Astrocyte (in vitro differentiated cells and primary cell): Measurements from ENCODE around the gene PTPRD. TPM values are rescaled to one million over a fixed set of nuclear protein-coding genes. Genes with fewer than 3 reads are reported as not detected.

Experiments used
- DNase-seq: peaks from one replicate; pipeline ENCODE4 v3.0.0-alpha.2; 2010; ENCODE audit warnings: low read depth
- FAIRE-seq: peaks from 2 replicates; lab custom pipeline; 2011; peaks lifted over from hg19 to GRCh38; lab: Jason Lieb, UNC
- H2AFZ ChIP-seq: 2 replicates; pipeline ENCODE4 v1.6.0; 2012; ENCODE audit warnings: low read depth, low read length, inconsistent platforms
- H3K27ac ChIP-seq: 2 replicates; pipeline ENCODE4 v1.5.1; 2011; ENCODE audit warnings: low read depth, low read length, inconsistent platforms
- H3K27me3 ChIP-seq: 2 replicates; pipeline ENCODE4 v1.6.0; 2011; ENCODE audit warnings: low read length, inconsistent platforms; ENCODE audit not compliant: insufficient read depth
- H3K36me3 ChIP-seq: 2 replicates; pipeline ENCODE4 v1.5.1; 2011; ENCODE audit warnings: low read length, inconsistent platforms; ENCODE audit not compliant: insufficient read depth
- H3K4me1 ChIP-seq: 2 replicates; pipeline ENCODE4 v1.5.1; 2011; ENCODE audit warnings: low read length, inconsistent platforms; ENCODE audit not compliant: insufficient read depth
- H3K4me2 ChIP-seq: 2 replicates; pipeline ENCODE4 v1.6.0; 2012; ENCODE audit warnings: low read length, inconsistent platforms
- H3K4me3 ChIP-seq: 2 replicates; pipeline ENCODE4 v1.5.1; 2011; ENCODE audit warnings: low read depth, mild to moderate bottlenecking, low read length, inconsistent platforms; ENCODE audit not compliant: insufficient read depth
- H3K79me2 ChIP-seq: 2 replicates; pipeline ENCODE4 v1.6.0; 2012; ENCODE audit warnings: mild to moderate bottlenecking, low read length, inconsistent platforms; ENCODE audit not compliant: insufficient read depth
- H3K9ac ChIP-seq: 2 replicates; pipeline ENCODE4 v1.6.0; 2012; ENCODE audit warnings: mild to moderate bottlenecking, low read length, inconsistent platforms
- H3K9me3 ChIP-seq: 2 replicates; pipeline ENCODE4 v1.5.1; 2012; ENCODE audit warnings: low read depth, mild to moderate bottlenecking, low read length, inconsistent platforms; ENCODE audit not compliant: insufficient read depth
- H4K20me1 ChIP-seq: 2 replicates; pipeline ENCODE4 v1.6.0; 2012; ENCODE audit warnings: low read length, inconsistent platforms; ENCODE audit not compliant: insufficient read depth
- H3K27ac Mint-ChIP-seq: one replicate; pipeline ENCODE4 v1.8.0; 2021; ENCODE audit warnings: mild to moderate bottlenecking, mixed read lengths; ENCODE audit not compliant: unreplicated experiment
- H3K27me3 Mint-ChIP-seq: one replicate; pipeline ENCODE4 v1.8.0; 2021; ENCODE audit warnings: low read depth, mixed read lengths; ENCODE audit not compliant: unreplicated experiment
- H3K36me3 Mint-ChIP-seq: one replicate; pipeline ENCODE4 v1.8.0; 2021; ENCODE audit warnings: low read depth, mixed read lengths; ENCODE audit not compliant: unreplicated experiment
- H3K4me1 Mint-ChIP-seq: one replicate; pipeline ENCODE4 v1.8.0; 2021; ENCODE audit warnings: low read depth, mixed read lengths; ENCODE audit not compliant: unreplicated experiment
- H3K4me3 Mint-ChIP-seq: one replicate; pipeline ENCODE4 v1.8.0; 2021; ENCODE audit warnings: mild to moderate bottlenecking, moderate library complexity, mixed read lengths; ENCODE audit not compliant: unreplicated experiment
- H3K9me3 Mint-ChIP-seq: one replicate; pipeline ENCODE4 v1.8.0; 2021; ENCODE audit warnings: mild to moderate bottlenecking, mixed read lengths; ENCODE audit not compliant: unreplicated experiment
- EZH2 ChIP-seq: IDR thresholded peaks from 2 replicates; pipeline ENCODE4 v1.6.1; 2012; ENCODE audit warnings: mild to moderate bottlenecking, low read length, inconsistent platforms; ENCODE audit not compliant: insufficient read depth
- total RNA-seq: library from RNA; stranded (reverse); gene quantifications from 2 replicates; pipeline ENCODE4 v1.2.1, GENCODE V29; 2021
- TF ChIP-seq, protein P1 (sequence below): IDR thresholded peaks from 2 replicates; pipeline ENCODE4 v1.5.1; 2011; ENCODE audit warnings: low read depth, mild to moderate bottlenecking, inconsistent platforms, low read length, moderate library complexity; ENCODE audit not compliant: insufficient read depth

The PTPRD gene
- total RNA-seq, 1 donor from 2014 or later: 88.1 TPM

DNA sequence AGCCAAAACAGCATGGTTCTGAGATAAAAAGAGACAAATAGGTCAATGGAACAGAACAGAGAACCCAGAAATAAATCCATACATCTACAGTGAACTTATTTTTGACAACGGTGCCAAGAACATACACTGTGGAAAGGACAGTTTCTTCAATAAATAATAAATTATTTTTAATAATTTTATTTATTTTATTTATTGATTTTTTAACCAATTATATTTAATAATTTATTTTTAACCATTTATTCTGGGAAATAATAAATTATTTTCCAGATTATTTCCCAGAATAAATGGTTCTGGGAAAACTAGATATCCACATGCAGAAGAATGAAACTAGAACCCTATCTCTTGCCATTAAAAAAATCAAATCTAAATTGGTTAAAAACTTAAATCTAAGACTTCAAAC is 1669.4 kb downstream of the PTPRD start:
- Histone ChIP-seq H3K27ac (no peak overlapping the region), H3K9ac (no peak overlapping the region), H2AFZ (no peak overlapping the region), H3K36me3 (no peaks in the 10 kb centered on the region), H4K20me1 (no peaks in the 10 kb centered on the region), H3K9me3 (no peaks in the 10 kb centered on the region), H3K79me2 (no peaks in the 10 kb centered on the region), H3K4me3 (no peak overlapping the region), H3K4me1 (no peaks in the 10 kb centered on the region), H3K27me3 (no peaks in the 10 kb centered on the region), H3K4me2 (no peak overlapping the region)
- Mint-ChIP-seq H3K9me3 (no peaks in the 10 kb centered on the region), H3K4me1 (no peaks in the 10 kb centered on the region), H3K4me3 (no peak overlapping the region), H3K27me3 (peaks cover 2% of the 10 kb centered on the region), H3K27ac (no peak overlapping the region), H3K36me3 (no peaks in the 10 kb centered on the region)
- DNase-seq: no peak
- TF ChIP-seq EZH2: no peak
- TF ChIP-seq, protein P1, sequence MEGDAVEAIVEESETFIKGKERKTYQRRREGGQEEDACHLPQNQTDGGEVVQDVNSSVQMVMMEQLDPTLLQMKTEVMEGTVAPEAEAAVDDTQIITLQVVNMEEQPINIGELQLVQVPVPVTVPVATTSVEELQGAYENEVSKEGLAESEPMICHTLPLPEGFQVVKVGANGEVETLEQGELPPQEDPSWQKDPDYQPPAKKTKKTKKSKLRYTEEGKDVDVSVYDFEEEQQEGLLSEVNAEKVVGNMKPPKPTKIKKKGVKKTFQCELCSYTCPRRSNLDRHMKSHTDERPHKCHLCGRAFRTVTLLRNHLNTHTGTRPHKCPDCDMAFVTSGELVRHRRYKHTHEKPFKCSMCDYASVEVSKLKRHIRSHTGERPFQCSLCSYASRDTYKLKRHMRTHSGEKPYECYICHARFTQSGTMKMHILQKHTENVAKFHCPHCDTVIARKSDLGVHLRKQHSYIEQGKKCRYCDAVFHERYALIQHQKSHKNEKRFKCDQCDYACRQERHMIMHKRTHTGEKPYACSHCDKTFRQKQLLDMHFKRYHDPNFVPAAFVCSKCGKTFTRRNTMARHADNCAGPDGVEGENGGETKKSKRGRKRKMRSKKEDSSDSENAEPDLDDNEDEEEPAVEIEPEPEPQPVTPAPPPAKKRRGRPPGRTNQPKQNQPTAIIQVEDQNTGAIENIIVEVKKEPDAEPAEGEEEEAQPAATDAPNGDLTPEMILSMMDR: no peak
- FAIRE-seq: no peak

DNA sequence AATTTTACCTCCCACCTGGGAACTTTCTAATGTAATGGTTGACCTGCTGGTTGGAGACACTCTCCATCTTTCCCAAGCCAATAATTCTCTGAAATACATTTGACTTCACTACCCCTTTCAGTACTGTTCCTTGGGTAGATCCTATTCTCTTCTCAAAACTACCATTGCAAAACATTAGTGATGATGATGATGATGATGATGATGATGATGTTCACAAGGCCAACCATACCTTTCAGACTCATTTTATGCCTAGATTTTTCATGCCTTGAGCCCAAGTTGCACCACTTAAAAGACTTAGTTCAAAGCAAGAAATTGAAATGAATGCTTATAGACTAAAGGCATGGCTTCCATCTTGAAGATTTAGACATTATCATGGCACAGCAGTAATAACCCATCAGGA is 1672.2 kb downstream of the PTPRD start:
- no peak overlapping the region for H3K9ac ChIP-seq
- FAIRE-seq: no peak
- no peaks in the 10 kb centered on the region for H3K4me1 ChIP-seq

DNA sequence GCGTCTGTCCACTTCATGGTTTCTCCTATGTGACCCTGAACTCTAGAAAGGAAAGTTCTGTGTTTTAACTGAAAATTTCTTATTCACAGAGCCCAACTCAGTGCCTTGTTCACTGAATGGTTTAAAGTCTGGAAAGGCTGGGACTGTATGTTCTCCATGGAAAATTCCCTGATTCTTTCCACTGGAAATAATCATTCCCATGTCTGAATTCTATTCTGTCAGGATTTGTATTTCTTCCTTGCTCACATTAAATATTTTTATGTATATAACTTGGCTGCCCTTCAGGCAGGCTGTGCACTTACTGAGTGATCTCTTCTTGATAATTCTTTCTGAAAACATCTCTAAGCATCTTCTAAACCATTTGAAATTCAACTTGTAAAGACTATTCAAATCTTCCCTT is 1686.3 kb downstream of the PTPRD start:
- peaks cover 13% of the 10 kb centered on the region for H3K4me1 Mint-ChIP-seq
- Histone ChIP-seq H3K27me3 (no peaks in the 10 kb centered on the region), H3K4me3 (no peak overlapping the region), H3K36me3 (no peaks in the 10 kb centered on the region), H2AFZ (no peak overlapping the region), H3K9ac (no peak overlapping the region), H3K9me3 (no peaks in the 10 kb centered on the region), H3K4me1 (no peaks in the 10 kb centered on the region), H3K79me2 (no peaks in the 10 kb centered on the region), H3K27ac (no peak overlapping the region), H4K20me1 (no peaks in the 10 kb centered on the region), H3K4me2 (no peak overlapping the region)
- no peaks in the 10 kb centered on the region for H3K27me3 Mint-ChIP-seq
- no peak overlapping the region for H3K27ac Mint-ChIP-seq
- FAIRE-seq (no peak), DNase-seq (no peak)
- H3K36me3 Mint-ChIP-seq: no peaks in the 10 kb centered on the region
- no peak overlapping the region for H3K4me3 Mint-ChIP-seq
- TF ChIP-seq EZH2: no peak
- H3K9me3 Mint-ChIP-seq: peaks cover under 1% of the 10 kb centered on the region

More for the DNA sequence above, 1672.2 kb downstream of the PTPRD start:
- no peak overlapping the region for H3K27ac Mint-ChIP-seq
- TF ChIP-seq EZH2: no peak
- TF ChIP-seq, protein P1: no peak
- Histone ChIP-seq H3K9me3 (no peaks in the 10 kb centered on the region), H3K27me3 (no peaks in the 10 kb centered on the region), H3K4me3 (no peak overlapping the region), H4K20me1 (no peaks in the 10 kb centered on the region), H3K36me3 (no peaks in the 10 kb centered on the region), H2AFZ (no peak overlapping the region), H3K79me2 (no peaks in the 10 kb centered on the region), H3K4me2 (no peak overlapping the region), H3K27ac (no peak overlapping the region)
- no peaks in the 10 kb centered on the region for H3K4me1 Mint-ChIP-seq
- H3K9me3 Mint-ChIP-seq: no peaks in the 10 kb centered on the region
- H3K27me3 Mint-ChIP-seq: peaks cover 2% of the 10 kb centered on the region
- DNase-seq: no peak
- H3K36me3 Mint-ChIP-seq: no peaks in the 10 kb centered on the region
- no peak overlapping the region for H3K4me3 Mint-ChIP-seq
